ENCODE data around the gene DLX3.

Gene DLX3

GRCh38 chr17:49984283-49984682, 10.7 kb downstream of the DLX3 start:
- Histone ChIP-seq H3K27ac (ENCODE audit: insufficient read depth in 1 of 2, low read depth in 1 of 2, low read length in 2 of 2, poor library complexity in 1 of 2, severe bottlenecking in 2 of 2) (no peak overlapping the region), H3K4me3 (ENCODE audit: control insufficient read depth in 1 of 7, extremely low read depth in 1 of 7, insufficient read depth in 4 of 7, low read depth in 2 of 7, low read length in 6 of 7) (no peak overlapping the region), H3K27me3 (replicated peaks in 2 of 5; ENCODE audit: control insufficient read depth in 4 of 5, insufficient read depth in 5 of 5, low read length in 4 of 5) (peaks cover 3 to 47% (median 20%) of the 10 kb centered on the region in 5 experiments), H3K9me3 (ENCODE audit: control extremely low read depth in 1 of 5, control insufficient read depth in 4 of 5, insufficient read depth in 2 of 5, low read depth in 1 of 5, low read length in 4 of 5) (no peaks in the 10 kb centered on the region), H3K4me1 (ENCODE audit: control extremely low read depth in 1 of 4, control insufficient read depth in 4 of 4, insufficient read depth in 4 of 4, low read length in 3 of 4) (peaks cover 0 to 10% (median 7%) of the 10 kb centered on the region in 4 experiments), H3K36me3 (ENCODE audit: control insufficient read depth in 4 of 4, insufficient read depth in 4 of 4, low read length in 3 of 4) (no peaks in the 10 kb centered on the region)
- ChIA-PET POLR2A (no interaction called here), CTCF (interaction anchor here (1.0 to 6.2 kb wide), 4 partner anchors 13 to 76 kb away, joined by 3 to 33 read pairs (median 6); no protein-coding TSS in a partner anchor)
- 100% methylated on average over 3 of the region's 3 CpGs for WGBS (ENCODE audit: insufficient coverage)
- no peak for DNase-seq

- DNase-seq: no peak
- Histone ChIP-seq H3K4me3 (ENCODE audit: control insufficient read depth in 1 of 7, extremely low read depth in 1 of 7, insufficient read depth in 4 of 7, low read depth in 2 of 7, low read length in 6 of 7) (no peak overlapping the region), H3K36me3 (ENCODE audit: control insufficient read depth in 4 of 4, insufficient read depth in 4 of 4, low read length in 3 of 4) (no peaks in the 10 kb centered on the region), H3K9me3 (ENCODE audit: control extremely low read depth in 1 of 5, control insufficient read depth in 4 of 5, insufficient read depth in 2 of 5, low read depth in 1 of 5, low read length in 4 of 5) (no peaks in the 10 kb centered on the region), H3K27me3 (replicated peaks in 2 of 5; ENCODE audit: control insufficient read depth in 4 of 5, insufficient read depth in 5 of 5, low read length in 4 of 5) (peaks cover 0 to 38% (median 20%) of the 10 kb centered on the region in 5 experiments), H3K27ac (ENCODE audit: insufficient read depth in 1 of 2, low read depth in 1 of 2, low read length in 2 of 2, poor library complexity in 1 of 2, severe bottlenecking in 2 of 2) (no peak overlapping the region), H3K4me1 (ENCODE audit: control extremely low read depth in 1 of 4, control insufficient read depth in 4 of 4, insufficient read depth in 4 of 4, low read length in 3 of 4) (no peaks in the 10 kb centered on the region)
- CTCF ChIA-PET: interaction anchor here (2.0 to 9.0 kb wide), 2 partner anchors 9 to 17 kb away, joined by 11 to 52 read pairs; no protein-coding TSS in a partner anchor
- WGBS (ENCODE audit: insufficient coverage): 82% methylated on average over 7 of the region's 7 CpGs
- POLR2A ChIA-PET: no interaction called here
These were observed 14.3 kb downstream of the DLX3 start for GRCh38 chr17:49980703-49981197.

- ChIA-PET CTCF (interaction anchor here (1.2 to 9.0 kb wide), 4 partner anchors 10 to 100 kb away, joined by 3 to 52 read pairs (median 8); no protein-coding TSS in a partner anchor), POLR2A (no interaction called here)
- DNase-seq: no peak
- no peak overlapping the region for H3K27ac ChIP-seq (ENCODE audit: insufficient read depth in 1 of 2, low read depth in 1 of 2, low read length in 2 of 2, poor library complexity in 1 of 2, severe bottlenecking in 2 of 2)
- no peaks in the 10 kb centered on the region for H3K9me3 ChIP-seq (ENCODE audit: control extremely low read depth in 1 of 5, control insufficient read depth in 4 of 5, insufficient read depth in 2 of 5, low read depth in 1 of 5, low read length in 4 of 5)
- no peaks in the 10 kb centered on the region for H3K4me1 ChIP-seq (ENCODE audit: control extremely low read depth in 1 of 4, control insufficient read depth in 4 of 4, insufficient read depth in 4 of 4, low read length in 3 of 4)
- H3K4me3 ChIP-seq (ENCODE audit: control insufficient read depth in 1 of 7, extremely low read depth in 1 of 7, insufficient read depth in 4 of 7, low read depth in 2 of 7, low read length in 6 of 7): no peak overlapping the region
- no peaks in the 10 kb centered on the region for H3K36me3 ChIP-seq (ENCODE audit: control insufficient read depth in 4 of 4, insufficient read depth in 4 of 4, low read length in 3 of 4)
- WGBS (ENCODE audit: insufficient coverage): 100% methylated on average over 1 of the region's 4 CpGs
- H3K27me3 ChIP-seq (replicated peaks in 2 of 5; ENCODE audit: control insufficient read depth in 4 of 5, insufficient read depth in 5 of 5, low read length in 4 of 5): peaks cover 0 to 44% (median 24%) of the 10 kb centered on the region in 5 experiments
These were observed 15.1 kb downstream of the DLX3 start for GRCh38 chr17:49979748-49980479.

DNA sequence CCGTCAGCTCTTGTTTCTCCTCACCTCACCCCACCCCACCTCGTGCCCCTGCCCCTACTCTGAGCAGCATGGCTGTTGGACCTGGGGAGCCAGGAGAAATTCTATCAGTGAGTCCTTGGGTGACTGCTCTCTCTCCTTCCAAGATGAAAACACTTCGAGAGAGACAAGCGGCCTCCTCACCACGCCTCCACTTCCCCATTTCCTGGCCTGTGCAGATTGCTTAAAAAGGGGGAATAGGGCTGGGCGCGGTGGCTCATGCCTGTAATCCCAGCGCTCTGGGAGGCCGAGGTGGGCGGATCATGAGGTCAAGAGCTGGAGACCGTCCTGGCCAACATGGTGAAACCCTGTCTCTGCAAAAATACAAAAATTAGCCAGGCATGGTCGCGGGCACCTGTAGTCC, 16.5 kb downstream of the DLX3 start:
- peaks cover 6 to 52% (median 27%) of the 10 kb centered on the region in 5 experiments for H3K27me3 ChIP-seq (replicated peaks in 2 of 5; ENCODE audit: control insufficient read depth in 4 of 5, insufficient read depth in 5 of 5, low read length in 4 of 5)
- no peaks in the 10 kb centered on the region for H3K4me1 ChIP-seq (ENCODE audit: control extremely low read depth in 1 of 4, control insufficient read depth in 4 of 4, insufficient read depth in 4 of 4, low read length in 3 of 4)
- 55% methylated on average over 6 of the region's 13 CpGs for WGBS (ENCODE audit: insufficient coverage)
- CTCF ChIA-PET: interaction anchor here (0.9 to 9.0 kb wide), 7 partner anchors 9 to 98 kb away, joined by 3 to 52 read pairs (median 4); no protein-coding TSS in a partner anchor
- H3K4me3 ChIP-seq (ENCODE audit: control insufficient read depth in 1 of 7, extremely low read depth in 1 of 7, insufficient read depth in 4 of 7, low read depth in 2 of 7, low read length in 6 of 7): no peak overlapping the region
- POLR2A ChIA-PET: no interaction called here
- H3K36me3 ChIP-seq (ENCODE audit: control insufficient read depth in 4 of 4, insufficient read depth in 4 of 4, low read length in 3 of 4): no peaks in the 10 kb centered on the region
- DNase-seq: no peak
- no peaks in the 10 kb centered on the region for H3K9me3 ChIP-seq (ENCODE audit: control extremely low read depth in 1 of 5, control insufficient read depth in 4 of 5, insufficient read depth in 2 of 5, low read depth in 1 of 5, low read length in 4 of 5)
- no peak overlapping the region for H3K27ac ChIP-seq (ENCODE audit: insufficient read depth in 1 of 2, low read depth in 1 of 2, low read length in 2 of 2, poor library complexity in 1 of 2, severe bottlenecking in 2 of 2)

DNA sequence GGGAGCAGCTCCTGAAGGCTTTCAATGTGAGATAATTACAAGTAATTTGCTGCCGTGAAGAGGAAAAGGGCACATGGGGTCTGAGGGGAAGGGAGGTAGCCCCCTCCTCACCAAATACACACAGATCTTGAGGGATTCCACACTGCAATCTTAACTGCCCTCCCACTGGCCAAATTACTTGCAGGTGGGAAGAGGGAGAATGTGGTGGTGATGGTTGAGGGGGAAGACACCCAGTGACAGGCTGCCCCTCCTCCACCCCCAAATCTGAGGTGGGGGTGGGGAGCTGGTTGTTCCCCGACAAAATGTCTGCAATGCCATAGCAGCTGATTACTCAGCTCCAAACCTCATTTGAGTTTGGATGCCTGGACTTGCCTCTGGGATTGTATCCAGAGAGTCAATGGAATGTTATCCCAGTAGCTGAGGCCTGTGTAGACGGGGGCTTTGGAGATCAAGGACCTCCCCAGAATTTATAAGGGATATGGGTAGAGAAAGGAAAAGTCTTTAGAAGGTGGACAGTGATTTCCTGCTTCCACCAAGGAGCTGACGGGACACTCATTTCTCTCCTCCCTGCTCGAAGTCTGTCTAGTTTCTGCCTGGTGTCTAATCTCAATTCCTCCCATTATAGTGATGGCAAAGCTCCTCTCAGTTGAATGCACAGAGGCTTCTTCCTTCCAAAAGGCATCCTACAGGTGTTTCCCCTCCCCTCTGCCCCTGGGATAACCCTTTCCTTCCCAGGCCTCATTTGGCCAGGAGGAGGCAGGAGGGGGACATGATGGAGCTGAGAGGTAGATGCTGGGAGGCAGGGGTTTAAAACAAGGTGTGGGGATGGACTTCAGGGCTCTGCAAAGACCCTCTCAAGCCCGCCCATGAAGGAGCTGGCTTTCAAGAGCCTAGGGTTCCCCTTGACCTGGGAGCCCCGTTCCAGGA, 17.3 kb downstream of the DLX3 start:
- ChIA-PET CTCF (interaction anchor here (0.7 to 9.0 kb wide), 8 partner anchors 10 to 416 kb away, joined by 3 to 52 read pairs (median 4); no protein-coding TSS in a partner anchor), POLR2A (no interaction called here)
- Histone ChIP-seq H3K27ac (ENCODE audit: insufficient read depth in 1 of 2, low read depth in 1 of 2, low read length in 2 of 2, poor library complexity in 1 of 2, severe bottlenecking in 2 of 2) (no peak overlapping the region), H3K36me3 (ENCODE audit: control insufficient read depth in 4 of 4, insufficient read depth in 4 of 4, low read length in 3 of 4) (no peaks in the 10 kb centered on the region), H3K9me3 (ENCODE audit: control extremely low read depth in 1 of 5, control insufficient read depth in 4 of 5, insufficient read depth in 2 of 5, low read depth in 1 of 5, low read length in 4 of 5) (no peaks in the 10 kb centered on the region), H3K27me3 (replicated peaks in 2 of 5; ENCODE audit: control insufficient read depth in 4 of 5, insufficient read depth in 5 of 5, low read length in 4 of 5) (peaks cover 6 to 60% (median 33%) of the 10 kb centered on the region in 5 experiments), H3K4me3 (ENCODE audit: control insufficient read depth in 1 of 7, extremely low read depth in 1 of 7, insufficient read depth in 4 of 7, low read depth in 2 of 7, low read length in 6 of 7) (no peak overlapping the region), H3K4me1 (ENCODE audit: control extremely low read depth in 1 of 4, control insufficient read depth in 4 of 4, insufficient read depth in 4 of 4, low read length in 3 of 4) (peaks cover 0 to 4% (median 1%) of the 10 kb centered on the region in 4 experiments)
- 91% methylated on average over 4 of the region's 7 CpGs for WGBS (ENCODE audit: insufficient coverage)
- no peak for DNase-seq

GRCh38 chr17:49976828-49977202, 18.2 kb downstream of the DLX3 start:
- no peak for DNase-seq
- WGBS (ENCODE audit: insufficient coverage): 87% methylated on average over 3 of the region's 4 CpGs
- H3K4me1 ChIP-seq (ENCODE audit: control extremely low read depth in 1 of 4, control insufficient read depth in 4 of 4, insufficient read depth in 4 of 4, low read length in 3 of 4): peaks cover 0 to 13% (median 10%) of the 10 kb centered on the region in 4 experiments

More at GRCh38 chr17:49976828-49977202, 18.2 kb downstream of the DLX3 start:
- peaks cover 6 to 66% (median 42%) of the 10 kb centered on the region in 5 experiments for H3K27me3 ChIP-seq (replicated peaks in 2 of 5; ENCODE audit: control insufficient read depth in 4 of 5, insufficient read depth in 5 of 5, low read length in 4 of 5)
- CTCF ChIA-PET: interaction anchor here (0.7 to 9.0 kb wide), 7 partner anchors 11 to 415 kb away, joined by 3 to 52 read pairs (median 3); no protein-coding TSS in a partner anchor
- no peaks in the 10 kb centered on the region for H3K9me3 ChIP-seq (ENCODE audit: control extremely low read depth in 1 of 5, control insufficient read depth in 4 of 5, insufficient read depth in 2 of 5, low read depth in 1 of 5, low read length in 4 of 5)
- H3K4me3 ChIP-seq (ENCODE audit: control insufficient read depth in 1 of 7, extremely low read depth in 1 of 7, insufficient read depth in 4 of 7, low read depth in 2 of 7, low read length in 6 of 7): no peak overlapping the region
- H3K27ac ChIP-seq (ENCODE audit: insufficient read depth in 1 of 2, low read depth in 1 of 2, low read length in 2 of 2, poor library complexity in 1 of 2, severe bottlenecking in 2 of 2): no peak overlapping the region
- no peaks in the 10 kb centered on the region for H3K36me3 ChIP-seq (ENCODE audit: control insufficient read depth in 4 of 4, insufficient read depth in 4 of 4, low read length in 3 of 4)
- POLR2A ChIA-PET: interaction anchor here (1.0 kb wide), 1 partner anchor 59 kb away, joined by 3 read pairs; no protein-coding TSS in a partner anchor
